AG04449 (cell line): ENCODE data around the gene PFKM.

ENCODE experiments used
- CTCF ChIA-PET: fragments of 350-600 bp; formaldehyde crosslinking; extraction: SDS; loops from one replicate; lab custom pipeline; 2021; ENCODE audit warnings: antibody characterized with exemption; lab: Yijun Ruan, JAX
- POLR2A ChIA-PET: fragments of 400-600, 350-600 bp; formaldehyde crosslinking; extraction: SDS; loops from one replicate; lab custom pipeline; 2020; ENCODE audit warnings: antibody characterized with exemption, inconsistent platforms; lab: Yijun Ruan, JAX
- DNase-seq: peaks from one replicate; pipeline ENCODE4 v3.0.0-alpha.2; 2010; ENCODE audit warnings: low read depth, low spot score
- H3K4me3 ChIP-seq: 2 replicates; pipeline ENCODE4 v1.5.1; 2011; ENCODE audit warnings: low read depth, mild to moderate bottlenecking, control low read depth, low read length
- TF ChIP-seq, protein P1 (sequence below): IDR thresholded peaks from one replicate; pipeline ENCODE4 v1.5.1; 2011; ENCODE audit warnings: mild to moderate bottlenecking, moderate library complexity, low read length, control low read depth, inconsistent platforms; ENCODE audit not compliant: insufficient read depth; ENCODE audit errors: missing control alignments

PFKM gene

DNA sequence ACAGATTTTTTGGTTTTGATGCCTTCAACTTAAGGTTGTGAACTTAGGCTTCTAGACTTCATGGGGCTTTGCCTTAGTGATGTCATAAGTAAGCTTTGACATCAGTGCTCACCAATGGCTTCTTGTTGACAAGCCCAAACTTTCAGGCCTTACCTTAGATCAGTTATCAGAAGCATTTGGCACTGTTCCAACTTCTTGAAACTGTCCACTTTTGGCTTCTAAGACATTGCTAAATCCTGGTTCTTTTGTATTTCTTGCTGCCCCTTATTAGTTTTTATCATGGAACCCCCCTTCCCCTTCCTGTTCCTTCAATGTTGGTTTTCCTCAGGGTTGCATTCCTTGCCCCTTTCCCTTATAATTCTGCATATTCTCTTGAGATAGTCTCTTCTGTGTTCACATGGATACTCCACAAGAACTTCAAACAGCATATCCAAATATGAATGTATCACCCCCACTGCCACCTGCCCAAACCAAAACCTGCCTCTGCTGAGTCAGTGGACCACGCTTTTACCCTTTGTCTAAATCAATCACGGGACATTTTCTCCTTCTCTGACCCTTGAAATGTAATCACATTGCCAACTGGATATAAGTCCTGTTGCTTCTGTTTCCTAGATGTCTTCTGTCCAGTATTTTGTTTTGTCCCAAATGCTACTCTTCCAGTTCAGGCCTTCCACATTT lies 7.9 kb downstream of the PFKM start:
- H3K4me3 ChIP-seq = no peak overlapping the region
- CTCF ChIA-PET = no interaction called here
- TF ChIP-seq, protein P1, sequence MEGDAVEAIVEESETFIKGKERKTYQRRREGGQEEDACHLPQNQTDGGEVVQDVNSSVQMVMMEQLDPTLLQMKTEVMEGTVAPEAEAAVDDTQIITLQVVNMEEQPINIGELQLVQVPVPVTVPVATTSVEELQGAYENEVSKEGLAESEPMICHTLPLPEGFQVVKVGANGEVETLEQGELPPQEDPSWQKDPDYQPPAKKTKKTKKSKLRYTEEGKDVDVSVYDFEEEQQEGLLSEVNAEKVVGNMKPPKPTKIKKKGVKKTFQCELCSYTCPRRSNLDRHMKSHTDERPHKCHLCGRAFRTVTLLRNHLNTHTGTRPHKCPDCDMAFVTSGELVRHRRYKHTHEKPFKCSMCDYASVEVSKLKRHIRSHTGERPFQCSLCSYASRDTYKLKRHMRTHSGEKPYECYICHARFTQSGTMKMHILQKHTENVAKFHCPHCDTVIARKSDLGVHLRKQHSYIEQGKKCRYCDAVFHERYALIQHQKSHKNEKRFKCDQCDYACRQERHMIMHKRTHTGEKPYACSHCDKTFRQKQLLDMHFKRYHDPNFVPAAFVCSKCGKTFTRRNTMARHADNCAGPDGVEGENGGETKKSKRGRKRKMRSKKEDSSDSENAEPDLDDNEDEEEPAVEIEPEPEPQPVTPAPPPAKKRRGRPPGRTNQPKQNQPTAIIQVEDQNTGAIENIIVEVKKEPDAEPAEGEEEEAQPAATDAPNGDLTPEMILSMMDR = no peak
- no peak for DNase-seq
- POLR2A ChIA-PET = no interaction called here

DNA sequence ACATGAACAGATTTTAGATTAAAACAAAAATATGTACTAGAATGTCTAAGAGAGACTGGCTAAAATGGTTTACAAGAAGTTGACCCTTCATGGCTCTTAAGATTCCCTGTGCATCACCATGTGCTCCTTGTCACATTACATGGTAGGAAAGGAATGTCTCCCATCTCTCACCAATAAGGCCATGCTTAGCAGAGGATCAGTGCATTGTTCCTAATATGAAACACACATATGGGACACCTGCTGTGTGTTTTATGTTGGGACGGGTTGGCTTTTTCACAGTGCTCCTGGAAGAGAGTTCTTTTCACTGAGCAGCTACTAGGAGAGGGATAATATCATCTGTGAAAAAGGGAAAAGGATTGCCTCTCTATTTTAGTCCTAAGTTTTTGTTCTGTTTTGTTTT lies 9.6 kb downstream of the PFKM start:
- ChIA-PET CTCF (interaction anchor here (1.7 kb wide), 1 partner anchor 29 kb away, joined by 3 read pairs; the partner anchor contains the start of gene ASB8), POLR2A (no interaction called here)
- TF ChIP-seq, protein P1 = no peak
- no peak for DNase-seq
- H3K4me3 ChIP-seq = no peak overlapping the region

GRCh38 chr12:48129376-48129775 lies 10.2 kb downstream of the PFKM start:
- no peak overlapping the region for H3K4me3 ChIP-seq
- POLR2A ChIA-PET = no interaction called here
- TF ChIP-seq, protein P1 = no peak
- no peak for DNase-seq
- CTCF ChIA-PET = interaction anchor here (1.1 to 1.7 kb wide), 3 partner anchors 20 to 60 kb away, joined by 3 to 4 read pairs (median 3); partner anchors contain the start of gene ASB8

GRCh38 chr12:48131517-48131916 lies 12.4 kb downstream of the PFKM start:
- TF ChIP-seq, protein P1 = no peak
- POLR2A ChIA-PET = no interaction called here
- no peak overlapping the region for H3K4me3 ChIP-seq
- CTCF ChIA-PET = no interaction called here
- no peak for DNase-seq

DNA sequence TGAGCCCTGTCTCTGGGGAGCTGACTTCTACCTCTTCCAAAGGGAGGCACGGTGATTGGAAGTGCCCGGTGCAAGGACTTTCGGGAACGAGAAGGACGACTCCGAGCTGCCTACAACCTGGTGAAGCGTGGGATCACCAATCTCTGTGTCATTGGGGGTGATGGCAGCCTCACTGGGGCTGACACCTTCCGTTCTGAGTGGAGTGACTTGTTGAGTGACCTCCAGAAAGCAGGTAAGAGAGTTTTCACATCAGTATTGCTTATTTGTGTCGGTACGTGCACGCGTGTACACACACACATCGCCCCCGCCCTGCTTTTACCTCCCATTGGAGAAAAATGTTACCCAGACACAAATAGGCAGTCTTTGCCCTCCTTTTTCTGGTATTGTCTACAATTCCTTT lies 13.7 kb downstream of the PFKM start:
- no peak for DNase-seq
- TF ChIP-seq, protein P1 = no peak
- ChIA-PET CTCF (no interaction called here), POLR2A (interaction anchor here (1.3 kb wide), 1 partner anchor 8 kb away, joined by 4 read pairs; no protein-coding TSS in a partner anchor)
- no peak overlapping the region for H3K4me3 ChIP-seq

GRCh38 chr12:48135027-48135426 lies 15.9 kb downstream of the PFKM start:
- DNase-seq = no peak
- ChIA-PET CTCF (no interaction called here), POLR2A (no interaction called here)
- TF ChIP-seq, protein P1 = no peak
- no peak overlapping the region for H3K4me3 ChIP-seq
